Lower leg skin (tissue), 3 donors: Measurements from ENCODE around the gene MEGF6.

Experiments used
- CTCF ChIP-seq, 3 donors: fragments of 450-650 bp; IDR thresholded peaks; one replicate each; pipeline ENCODE4 v1.5.1; 2016; ENCODE audit warnings: antibody characterized with exemption in 3 of 3, mild to moderate bottlenecking in 3 of 3, moderate library complexity in 2 of 3
- POLR2A ChIP-seq, 2 donors: fragments of 450-650 bp; IDR thresholded peaks; one replicate each; pipeline ENCODE4 v1.6.1; 2016 to 2017; ENCODE audit warnings: antibody characterized with exemption in 2 of 2, mild to moderate bottlenecking in 1 of 2, moderate library complexity in 1 of 2

DNA sequence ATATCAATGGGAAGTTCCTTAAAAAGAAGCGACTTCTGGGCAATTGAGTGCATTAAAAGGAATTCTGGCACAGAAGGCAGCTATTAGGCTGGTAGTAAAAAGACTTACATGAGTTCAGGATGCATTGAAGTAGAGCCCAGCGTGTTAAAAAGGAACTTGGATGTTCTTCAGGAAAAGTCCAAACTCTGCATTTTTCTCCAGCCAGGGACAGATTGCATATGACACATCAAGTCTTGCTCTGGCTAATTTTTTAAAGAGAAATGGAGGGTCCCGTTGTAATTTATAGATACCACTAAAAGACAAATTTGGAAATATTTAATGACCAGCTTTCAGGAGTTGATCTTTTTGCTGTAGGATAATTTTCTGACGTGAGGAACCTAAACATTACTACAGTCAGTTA, 14.7 kb upstream of the MEGF6 start:
- TF ChIP-seq CTCF (IDR thresholded peaks at IDR 0.05): no peak
- no peak for TF ChIP-seq POLR2A (IDR thresholded peaks at IDR 0.05)
